Measurements from ENCODE around the gene HEMK1.

HEMK1 gene

GRCh38 chr3:50600841-50601591 lies 31.7 kb downstream of the HEMK1 start:
- peak; percentile 98 for DNase-seq (ENCODE audit: low read depth)

GRCh38 chr3:50602595-50603191 lies 33.4 kb downstream of the HEMK1 start:
- no peak for DNase-seq (ENCODE audit: low read depth)

GRCh38 chr3:50603261-50604109 lies 34.2 kb downstream of the HEMK1 start:
- no peak for DNase-seq (ENCODE audit: low read depth)

GRCh38 chr3:50604110-50604621 lies 34.8 kb downstream of the HEMK1 start:
- no peak for DNase-seq (ENCODE audit: low read depth)

- DNase-seq (ENCODE audit: low read depth): no peak
Measured at GRCh38 chr3:50604628-50605588, 35.6 kb downstream of the HEMK1 start.

- DNase-seq (ENCODE audit: low read depth): no peak
Measured at GRCh38 chr3:50605901-50606326, 36.6 kb downstream of the HEMK1 start.

GRCh38 chr3:50606596-50606995 lies 37.3 kb downstream of the HEMK1 start:
- no peak for DNase-seq (ENCODE audit: low read depth)

- no peak for DNase-seq (ENCODE audit: low read depth)
Measured at GRCh38 chr3:50607271-50608091, 38.2 kb downstream of the HEMK1 start.

- DNase-seq (ENCODE audit: low read depth): no peak
Measured at GRCh38 chr3:50608278-50608677, 39.0 kb downstream of the HEMK1 start.

GRCh38 chr3:50609071-50609762 lies 39.9 kb downstream of the HEMK1 start:
- DNase-seq (ENCODE audit: low read depth): no peak

- DNase-seq (ENCODE audit: low read depth): no peak
Measured at GRCh38 chr3:50609763-50610085, 40.4 kb downstream of the HEMK1 start.

GRCh38 chr3:50610181-50610971 lies 41.1 kb downstream of the HEMK1 start:
- DNase-seq (ENCODE audit: low read depth): no peak

- DNase-seq (ENCODE audit: low read depth): no peak
Measured at GRCh38 chr3:50610992-50611463, 41.7 kb downstream of the HEMK1 start.

- peak; percentile 93 for DNase-seq (ENCODE audit: low read depth)
Measured at GRCh38 chr3:50611464-50612233, 42.3 kb downstream of the HEMK1 start, which contains the start of gene CISH. TSS of gene CISH (minus strand) at chr3:50611774. CDS start at chr3:50611650, 124 bp downstream.

- no peak for DNase-seq (ENCODE audit: low read depth)
Measured at GRCh38 chr3:50612234-50612882, 43.0 kb downstream of the HEMK1 start.

GRCh38 chr3:50612970-50613846 lies 43.9 kb downstream of the HEMK1 start:
- no peak for DNase-seq (ENCODE audit: low read depth)

GRCh38 chr3:50615190-50615589 lies 45.9 kb downstream of the HEMK1 start:
- DNase-seq (ENCODE audit: low read depth): no peak
